GM21526 (cell line): ENCODE measurements around the gene JPH2.

Experiments
- ATAC-seq: cut with Tn5 transposase; IDR thresholded peaks from one replicate; pipeline ENCODE4 v1.9.1; 2021; ENCODE audit warnings: moderate library complexity; ENCODE audit not compliant: unreplicated experiment, low FRiP score

JPH2 gene

GRCh38 chr20:44065401-44066340 lies 121.3 kb downstream of the JPH2 start:
- no peak for ATAC-seq

- ATAC-seq = no peak
These were observed 122.2 kb downstream of the JPH2 start for GRCh38 chr20:44064501-44065400.
